ENCODE results near the gene CCNB1IP1.

Gene CCNB1IP1

GRCh38 chr14:20379743-20380142 lies 46.7 kb upstream of the CCNB1IP1 start:
- H3K4ac ChIP-seq (ENCODE audit: low read depth in 1 of 2, low read length in 2 of 2) = no peak overlapping the region
- H2BK5ac ChIP-seq (ENCODE audit: low read depth, low read length, poor library complexity, severe bottlenecking) = no peak overlapping the region
- H3K9me3 ChIP-seq (ENCODE audit: control insufficient read depth, low read length) = no peaks in the 10 kb centered on the region
- H2AFZ ChIP-seq (ENCODE audit: low read depth, low read length) = no peak overlapping the region
- H3K79me1 ChIP-seq (replicated peaks; ENCODE audit: low read length, poor library complexity, severe bottlenecking) = peaks cover 14% of the 10 kb centered on the region
- no peak overlapping the region for H3K23ac ChIP-seq (ENCODE audit: low read length in 2 of 2)
- DNase-seq = no peak
- no peak overlapping the region for H2BK15ac ChIP-seq (ENCODE audit: low read depth, poor library complexity, severe bottlenecking)
- no peak overlapping the region for H3K9ac ChIP-seq (ENCODE audit: low read length)
- no peak overlapping the region for H3K27ac ChIP-seq (ENCODE audit: low read length, poor library complexity, severe bottlenecking)
- H4K91ac ChIP-seq (ENCODE audit: low read length) = no peak overlapping the region
- H3K27me3 ChIP-seq (ENCODE audit: control insufficient read depth in 1 of 2, insufficient read depth in 1 of 2, low read length in 2 of 2) = no peaks in the 10 kb centered on the region
- no peak overlapping the region for H3K14ac ChIP-seq (ENCODE audit: low read length in 2 of 2)
- no peaks in the 10 kb centered on the region for H3K4me1 ChIP-seq (ENCODE audit: control insufficient read depth, insufficient read depth, low read depth, low read length)
- H4K8ac ChIP-seq (ENCODE audit: low read length) = no peak overlapping the region
- H2BK120ac ChIP-seq (ENCODE audit: low read depth, low read length) = no peak overlapping the region
- H2AK5ac ChIP-seq (ENCODE audit: low read length, severe bottlenecking) = no peak overlapping the region
- no peak overlapping the region for H2BK12ac ChIP-seq (ENCODE audit: low read length in 2 of 2)
- 83% methylated on average over 1 of the region's 1 CpG for WGBS
- H3K18ac ChIP-seq (ENCODE audit: low read depth in 1 of 2, low read length in 2 of 2) = no peak overlapping the region
- no peak overlapping the region for H3K4me2 ChIP-seq (ENCODE audit: low read length, poor library complexity, severe bottlenecking)
- peaks cover 89 to 96% of the 10 kb centered on the region in 2 experiments for H3K36me3 ChIP-seq (ENCODE audit: control insufficient read depth in 1 of 2, insufficient read depth in 2 of 2, low read depth in 1 of 2, low read length in 2 of 2)
- H3K4me3 ChIP-seq (ENCODE audit: insufficient read depth in 1 of 2, low read depth in 1 of 2, low read length in 2 of 2) = no peak overlapping the region

- no CpG with 5 or more reads among the region's 2 CpGs for WGBS
Observed at GRCh38 chr14:20377171-20377570, 44.1 kb upstream of the CCNB1IP1 start.

GRCh38 chr14:20376071-20376588 lies 43.1 kb upstream of the CCNB1IP1 start:
- H3K9me3 ChIP-seq (ENCODE audit: control insufficient read depth, low read length) = no peaks in the 10 kb centered on the region
- no peak overlapping the region for H4K8ac ChIP-seq (ENCODE audit: low read length)
- no peak overlapping the region for H3K4me2 ChIP-seq (ENCODE audit: low read length, poor library complexity, severe bottlenecking)
- H3K23ac ChIP-seq (ENCODE audit: low read length in 2 of 2) = no peak overlapping the region
- no peaks in the 10 kb centered on the region for H3K27me3 ChIP-seq (ENCODE audit: control insufficient read depth in 1 of 2, insufficient read depth in 1 of 2, low read length in 2 of 2)
- no peak overlapping the region for H3K18ac ChIP-seq (ENCODE audit: low read depth in 1 of 2, low read length in 2 of 2)
- WGBS = 98% methylated on average over 12 of the region's 12 CpGs
- H3K4ac ChIP-seq (ENCODE audit: low read depth in 1 of 2, low read length in 2 of 2) = no peak overlapping the region
- no peak overlapping the region for H2BK120ac ChIP-seq (ENCODE audit: low read depth, low read length)
- H3K4me3 ChIP-seq (ENCODE audit: insufficient read depth in 1 of 2, low read depth in 1 of 2, low read length in 2 of 2) = no peak overlapping the region
- no peak overlapping the region for H3K27ac ChIP-seq (ENCODE audit: low read length, poor library complexity, severe bottlenecking)
- no peak overlapping the region for H3K9ac ChIP-seq (ENCODE audit: low read length)
- H3K4me1 ChIP-seq (ENCODE audit: control insufficient read depth, insufficient read depth, low read depth, low read length) = no peaks in the 10 kb centered on the region
- no peak overlapping the region for H2AFZ ChIP-seq (ENCODE audit: low read depth, low read length)
- DNase-seq = no peak
- H3K14ac ChIP-seq (ENCODE audit: low read length in 2 of 2) = no peak overlapping the region
- H4K91ac ChIP-seq (ENCODE audit: low read length) = no peak overlapping the region
- no peak overlapping the region for H2BK15ac ChIP-seq (ENCODE audit: low read depth, poor library complexity, severe bottlenecking)
- peaks cover 2% of the 10 kb centered on the region for H3K79me1 ChIP-seq (replicated peaks; ENCODE audit: low read length, poor library complexity, severe bottlenecking)
- no peak overlapping the region for H2AK5ac ChIP-seq (ENCODE audit: low read length, severe bottlenecking)
- H3K36me3 ChIP-seq (ENCODE audit: control insufficient read depth in 1 of 2, insufficient read depth in 2 of 2, low read depth in 1 of 2, low read length in 2 of 2) = peaks cover 74 to 95% of the 10 kb centered on the region in 2 experiments
- H2BK12ac ChIP-seq (ENCODE audit: low read length in 2 of 2) = no peak overlapping the region
- H2BK5ac ChIP-seq (ENCODE audit: low read depth, low read length, poor library complexity, severe bottlenecking) = no peak overlapping the region

More at GRCh38 chr14:20377171-20377570, 44.1 kb upstream of the CCNB1IP1 start:
- no peaks in the 10 kb centered on the region for H3K27me3 ChIP-seq (ENCODE audit: control insufficient read depth in 1 of 2, insufficient read depth in 1 of 2, low read length in 2 of 2)
- H2BK5ac ChIP-seq (ENCODE audit: low read depth, low read length, poor library complexity, severe bottlenecking) = no peak overlapping the region
- no peak overlapping the region for H3K27ac ChIP-seq (ENCODE audit: low read length, poor library complexity, severe bottlenecking)
- no peak overlapping the region for H3K4me2 ChIP-seq (ENCODE audit: low read length, poor library complexity, severe bottlenecking)
- H3K9ac ChIP-seq (ENCODE audit: low read length) = no peak overlapping the region
- H3K79me1 ChIP-seq (replicated peaks; ENCODE audit: low read length, poor library complexity, severe bottlenecking) = peaks cover 7% of the 10 kb centered on the region
- H2AFZ ChIP-seq (ENCODE audit: low read depth, low read length) = no peak overlapping the region
- H4K91ac ChIP-seq (ENCODE audit: low read length) = no peak overlapping the region
- no peak overlapping the region for H3K4me3 ChIP-seq (ENCODE audit: insufficient read depth in 1 of 2, low read depth in 1 of 2, low read length in 2 of 2)
- H3K14ac ChIP-seq (ENCODE audit: low read length in 2 of 2) = no peak overlapping the region
- H2BK120ac ChIP-seq (ENCODE audit: low read depth, low read length) = no peak overlapping the region
- no peak overlapping the region for H2BK15ac ChIP-seq (ENCODE audit: low read depth, poor library complexity, severe bottlenecking)
- no peak overlapping the region for H4K8ac ChIP-seq (ENCODE audit: low read length)
- no peak overlapping the region for H2AK5ac ChIP-seq (ENCODE audit: low read length, severe bottlenecking)
- no peak for DNase-seq
- no peak overlapping the region for H2BK12ac ChIP-seq (ENCODE audit: low read length in 2 of 2)
- no peak overlapping the region for H3K4ac ChIP-seq (ENCODE audit: low read depth in 1 of 2, low read length in 2 of 2)
- H3K18ac ChIP-seq (ENCODE audit: low read depth in 1 of 2, low read length in 2 of 2) = no peak overlapping the region
- peaks cover 85 to 95% of the 10 kb centered on the region in 2 experiments for H3K36me3 ChIP-seq (ENCODE audit: control insufficient read depth in 1 of 2, insufficient read depth in 2 of 2, low read depth in 1 of 2, low read length in 2 of 2)
- H3K23ac ChIP-seq (ENCODE audit: low read length in 2 of 2) = no peak overlapping the region
- no peaks in the 10 kb centered on the region for H3K4me1 ChIP-seq (ENCODE audit: control insufficient read depth, insufficient read depth, low read depth, low read length)
- no peaks in the 10 kb centered on the region for H3K9me3 ChIP-seq (ENCODE audit: control insufficient read depth, low read length)

- no peak overlapping the region for H3K23ac ChIP-seq (ENCODE audit: low read length in 2 of 2)
- H2AK5ac ChIP-seq (ENCODE audit: low read length, severe bottlenecking) = no peak overlapping the region
- no peak overlapping the region for H2BK5ac ChIP-seq (ENCODE audit: low read depth, low read length, poor library complexity, severe bottlenecking)
- DNase-seq = no peak
- no peak overlapping the region for H3K9ac ChIP-seq (ENCODE audit: low read length)
- no peaks in the 10 kb centered on the region for H3K27me3 ChIP-seq (ENCODE audit: control insufficient read depth in 1 of 2, insufficient read depth in 1 of 2, low read length in 2 of 2)
- H3K4me1 ChIP-seq (ENCODE audit: control insufficient read depth, insufficient read depth, low read depth, low read length) = no peaks in the 10 kb centered on the region
- H2BK120ac ChIP-seq (ENCODE audit: low read depth, low read length) = no peak overlapping the region
- H3K9me3 ChIP-seq (ENCODE audit: control insufficient read depth, low read length) = no peaks in the 10 kb centered on the region
- H3K4ac ChIP-seq (ENCODE audit: low read depth in 1 of 2, low read length in 2 of 2) = no peak overlapping the region
- H3K4me3 ChIP-seq (ENCODE audit: insufficient read depth in 1 of 2, low read depth in 1 of 2, low read length in 2 of 2) = no peak overlapping the region
- peaks cover 4% of the 10 kb centered on the region for H3K79me1 ChIP-seq (replicated peaks; ENCODE audit: low read length, poor library complexity, severe bottlenecking)
- no peak overlapping the region for H3K14ac ChIP-seq (ENCODE audit: low read length in 2 of 2)
- 98% methylated on average over 3 of the region's 3 CpGs for WGBS
- no peak overlapping the region for H3K18ac ChIP-seq (ENCODE audit: low read depth in 1 of 2, low read length in 2 of 2)
- no peak overlapping the region for H4K8ac ChIP-seq (ENCODE audit: low read length)
- H4K91ac ChIP-seq (ENCODE audit: low read length) = no peak overlapping the region
- no peak overlapping the region for H2BK12ac ChIP-seq (ENCODE audit: low read length in 2 of 2)
- H3K36me3 ChIP-seq (ENCODE audit: control insufficient read depth in 1 of 2, insufficient read depth in 2 of 2, low read depth in 1 of 2, low read length in 2 of 2) = peaks cover 69 to 95% of the 10 kb centered on the region in 2 experiments
- no peak overlapping the region for H3K27ac ChIP-seq (ENCODE audit: low read length, poor library complexity, severe bottlenecking)
- H2AFZ ChIP-seq (ENCODE audit: low read depth, low read length) = no peak overlapping the region
- H2BK15ac ChIP-seq (ENCODE audit: low read depth, poor library complexity, severe bottlenecking) = no peak overlapping the region
- no peak overlapping the region for H3K4me2 ChIP-seq (ENCODE audit: low read length, poor library complexity, severe bottlenecking)
Observed at GRCh38 chr14:20375471-20375870, 42.4 kb upstream of the CCNB1IP1 start.

Measured in mesenchymal stem cell (in vitro differentiated cells and primary cell).